A673 (cell line): ENCODE measurements around the gene DLG3. TPM values are rescaled to one million over a fixed set of nuclear protein-coding genes. Genes with fewer than 3 reads are reported as not detected.
A peak's percentile ranks its signal among the peaks of the same experiment; 100 is the strongest.

Experiments used
- BruUV-seq: library from RNA; stranded (reverse); fragments of 400-500 nt; replicated peaks from 2 replicates; lab custom pipeline; 2021; lab: Mats Ljungman, UMichigan
- CTCF ChIA-PET: fragments of 300-600 bp; sonication (Branson Sonifier 250); formaldehyde crosslinking; loops from one replicate; lab custom pipeline; 2022; ENCODE audit warnings: antibody characterized with exemption; lab: Charles Lee
- POLR2A ChIA-PET: fragments of 300-600 bp; sonication (Branson Sonifier 250); formaldehyde crosslinking; loops from one replicate; lab custom pipeline; 2022; ENCODE audit warnings: antibody characterized with exemption; ENCODE audit not compliant: low non-redundant PET; lab: Charles Lee
- DNase-seq: peaks from one replicate; pipeline ENCODE4 v3.0.0-alpha.2; 2015; ENCODE audit warnings: low spot score
- H3K27ac ChIP-seq: fragments of 200-600 bp; sonication (generic); 2 replicates; pipeline ENCODE4 v1.5.1; 2016; ENCODE audit warnings: mixed run types, low read depth, mild to moderate bottlenecking, mixed read lengths, antibody characterized with exemption, low read length; ENCODE audit not compliant: poor library complexity, severe bottlenecking
- H3K27me3 ChIP-seq: fragments of 200-600 bp; sonication (generic); replicated peaks from 2 replicates; pipeline ENCODE4 v1.6.1; 2017; ENCODE audit warnings: mixed run types, low read depth, mild to moderate bottlenecking, mixed read lengths, antibody characterized with exemption, low read length; ENCODE audit not compliant: insufficient read depth, poor library complexity
- H3K36me3 ChIP-seq: fragments of 200-600 bp; sonication (generic); 2 replicates; pipeline ENCODE4 v1.6.1; 2016; ENCODE audit warnings: mixed run types, mild to moderate bottlenecking, mixed read lengths, antibody characterized with exemption, low read length; ENCODE audit not compliant: insufficient read depth, poor library complexity, severe bottlenecking
- H3K4me1 ChIP-seq: fragments of 200-600 bp; sonication (generic); 2 replicates; pipeline ENCODE4 v1.6.1; 2017; ENCODE audit warnings: mixed run types, mild to moderate bottlenecking, mixed read lengths, antibody characterized with exemption, low read length; ENCODE audit not compliant: insufficient read depth, poor library complexity, severe bottlenecking
- H3K4me3 ChIP-seq: fragments of 200-600 bp; sonication (generic); 2 replicates; pipeline ENCODE4 v1.5.1; 2016; ENCODE audit warnings: low read depth, mixed run types, mild to moderate bottlenecking, mixed read lengths, low read length; ENCODE audit not compliant: poor library complexity, severe bottlenecking
- H3K9me3 ChIP-seq: fragments of 200-600 bp; sonication (generic); 2 replicates; pipeline ENCODE4 v1.6.1; 2016; ENCODE audit warnings: mixed run types, low read depth, mild to moderate bottlenecking, mixed read lengths, antibody characterized with exemption, low read length; ENCODE audit not compliant: poor library complexity, severe bottlenecking
- EZH2 ChIP-seq: fragments of 200-600 bp; sonication (generic); IDR thresholded peaks from 2 replicates; pipeline ENCODE4 v1.6.1; 2017; ENCODE audit warnings: borderline replicate concordance, low read depth, mild to moderate bottlenecking, mixed read lengths, antibody characterized with exemption, low read length; ENCODE audit not compliant: poor library complexity, severe bottlenecking
- intact Hi-C: fragments of 100-400 bp; cut with micrococcal nuclease; formaldehyde crosslinking; loops from one replicate; pipeline ENCODE4 v1.10.0; 2022; ENCODE audit not compliant: unreplicated experiment
- total RNA-seq: library from RNA; stranded (reverse); gene quantifications from 2 replicates; pipeline ENCODE4 v1.2.3, GENCODE V29; 2021
- TF ChIP-seq, protein P1 (sequence below): fragments of 300-800, 200-600 bp; sonication (generic); conservative IDR thresholded peaks from 2 replicates; pipeline ENCODE4 v1.5.1; 2017; ENCODE audit warnings: low read depth, mild to moderate bottlenecking, antibody characterized with exemption, low read length, moderate library complexity, mixed read lengths

DLG3 gene
- total RNA-seq, 1 experiment from 2014 or later = 32.8 TPM

DNA sequence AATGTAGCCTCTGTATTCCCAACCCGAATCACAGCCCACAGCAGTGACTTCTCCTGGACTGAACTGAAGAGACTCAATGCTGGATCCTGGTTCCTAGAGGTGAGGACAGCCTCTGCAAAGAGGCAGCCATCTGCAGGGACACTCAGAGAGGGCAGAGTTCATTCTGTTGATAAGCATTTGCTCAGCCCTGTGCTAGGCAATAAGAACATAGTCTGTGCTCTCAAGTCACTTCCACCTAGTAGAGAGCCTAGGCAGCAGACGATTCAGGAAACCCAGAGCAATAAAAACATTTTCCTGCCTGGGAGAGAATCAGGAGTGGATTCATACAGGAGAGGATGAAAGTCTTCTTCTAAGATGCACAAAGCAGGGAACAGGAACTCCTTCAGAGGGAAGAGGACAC lies 17.3 kb upstream of the DLG3 start:
- POLR2A ChIA-PET = no interaction called here
- Histone ChIP-seq H3K9me3 (no peaks in the 10 kb centered on the region), H3K27me3 (no peaks in the 10 kb centered on the region), H3K27ac (no peak overlapping the region), H3K4me1 (no peaks in the 10 kb centered on the region), H3K4me3 (no peak overlapping the region), H3K36me3 (no peaks in the 10 kb centered on the region)
- CTCF ChIA-PET = no interaction called here
- intact Hi-C loops = no loop called here
- no TSS peak for BruUV-seq
- TF ChIP-seq EZH2 = no peak
- TF ChIP-seq, protein P1, sequence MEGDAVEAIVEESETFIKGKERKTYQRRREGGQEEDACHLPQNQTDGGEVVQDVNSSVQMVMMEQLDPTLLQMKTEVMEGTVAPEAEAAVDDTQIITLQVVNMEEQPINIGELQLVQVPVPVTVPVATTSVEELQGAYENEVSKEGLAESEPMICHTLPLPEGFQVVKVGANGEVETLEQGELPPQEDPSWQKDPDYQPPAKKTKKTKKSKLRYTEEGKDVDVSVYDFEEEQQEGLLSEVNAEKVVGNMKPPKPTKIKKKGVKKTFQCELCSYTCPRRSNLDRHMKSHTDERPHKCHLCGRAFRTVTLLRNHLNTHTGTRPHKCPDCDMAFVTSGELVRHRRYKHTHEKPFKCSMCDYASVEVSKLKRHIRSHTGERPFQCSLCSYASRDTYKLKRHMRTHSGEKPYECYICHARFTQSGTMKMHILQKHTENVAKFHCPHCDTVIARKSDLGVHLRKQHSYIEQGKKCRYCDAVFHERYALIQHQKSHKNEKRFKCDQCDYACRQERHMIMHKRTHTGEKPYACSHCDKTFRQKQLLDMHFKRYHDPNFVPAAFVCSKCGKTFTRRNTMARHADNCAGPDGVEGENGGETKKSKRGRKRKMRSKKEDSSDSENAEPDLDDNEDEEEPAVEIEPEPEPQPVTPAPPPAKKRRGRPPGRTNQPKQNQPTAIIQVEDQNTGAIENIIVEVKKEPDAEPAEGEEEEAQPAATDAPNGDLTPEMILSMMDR = no peak
- DNase-seq = no peak

DNA sequence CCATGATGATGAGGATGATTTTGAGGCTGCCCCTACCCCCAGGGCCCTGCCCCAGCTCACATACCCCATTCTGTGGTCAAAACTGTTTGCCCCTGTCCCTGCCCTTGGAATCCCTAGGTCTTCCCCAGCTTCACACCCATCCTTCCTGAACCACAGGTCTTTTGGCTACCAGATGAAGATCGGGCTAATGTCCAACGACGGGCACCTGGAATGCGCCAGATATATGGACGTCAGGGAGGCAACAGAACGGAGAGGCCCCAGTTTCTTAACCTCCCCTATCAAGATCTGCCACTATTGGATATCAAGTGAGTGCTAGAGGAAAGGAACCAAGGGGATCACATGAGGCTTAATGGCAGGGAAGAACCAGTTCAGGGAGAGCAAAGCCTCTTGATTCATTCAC lies 14.9 kb upstream of the DLG3 start:
- Histone ChIP-seq H3K27ac (no peak overlapping the region), H3K36me3 (no peaks in the 10 kb centered on the region), H3K4me3 (no peak overlapping the region), H3K9me3 (no peaks in the 10 kb centered on the region), H3K4me1 (no peaks in the 10 kb centered on the region), H3K27me3 (no peaks in the 10 kb centered on the region)
- no TSS peak for BruUV-seq
- DNase-seq = no peak
- POLR2A ChIA-PET = no interaction called here
- intact Hi-C loops = no loop called here
- no peak for TF ChIP-seq EZH2
- TF ChIP-seq, protein P1 = no peak
- CTCF ChIA-PET = no interaction called here

DNA sequence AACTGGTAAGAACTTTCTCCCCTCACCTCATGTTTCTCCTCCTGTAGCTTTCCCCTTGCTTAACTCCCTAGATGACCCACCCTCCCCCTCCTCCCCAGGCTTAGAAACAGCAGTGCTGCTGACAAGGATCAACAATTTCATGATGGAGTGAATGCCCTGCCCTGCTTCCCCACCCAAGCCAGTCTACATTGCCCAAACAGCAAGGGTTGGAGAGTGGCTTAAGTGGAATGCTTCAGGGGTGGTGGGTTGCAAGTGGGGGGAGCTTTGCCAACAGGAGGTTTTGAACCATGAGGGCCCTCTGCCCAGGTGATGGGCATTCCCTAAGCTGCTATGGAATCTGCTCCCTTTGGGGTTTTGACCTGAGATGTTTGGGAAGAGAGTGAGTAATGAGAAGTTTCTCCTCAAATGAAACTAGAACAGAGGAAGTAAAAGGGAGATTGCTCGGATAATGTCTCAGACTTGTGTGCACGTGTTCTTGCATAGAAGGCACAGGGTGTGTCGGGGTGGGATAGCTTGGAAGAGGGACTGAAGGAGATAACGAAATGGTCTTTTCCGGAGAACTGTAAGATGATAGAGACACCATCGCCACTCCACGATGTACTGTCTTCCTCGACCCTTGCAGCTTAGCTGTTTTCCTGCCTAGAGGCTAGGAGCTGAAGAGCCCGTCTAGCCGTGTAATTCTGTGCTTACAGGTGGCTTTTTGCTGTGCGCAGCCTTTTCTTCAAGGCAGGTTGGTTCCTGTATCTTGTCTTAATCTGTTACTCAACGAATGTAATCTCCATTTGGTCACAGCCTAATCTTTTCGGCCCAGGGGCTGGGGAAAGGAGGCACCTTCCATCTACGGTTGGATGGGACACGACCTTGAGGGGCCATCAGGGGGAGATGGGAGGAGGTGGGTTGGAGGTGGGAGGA lies 11.4 kb upstream of the DLG3 start:
- TF ChIP-seq, protein P1 = no peak
- no peak for TF ChIP-seq EZH2
- H3K4me1 ChIP-seq = no peaks in the 10 kb centered on the region
- DNase-seq = no peak
- intact Hi-C loops = no loop called here
- POLR2A ChIA-PET = no interaction called here
- H3K4me3 ChIP-seq = peak overlapping the region; percentile 64
- H3K9me3 ChIP-seq = no peaks in the 10 kb centered on the region
- CTCF ChIA-PET = interaction anchor here (0.6 kb wide), 1 partner anchor 10 kb away, joined by 9 read pairs; no protein-coding TSS in a partner anchor
- H3K27ac ChIP-seq = no peak overlapping the region
- no peaks in the 10 kb centered on the region for H3K27me3 ChIP-seq
- H3K36me3 ChIP-seq = no peaks in the 10 kb centered on the region
- no TSS peak for BruUV-seq
